ENCODE results near the gene RPH3AL.

The RPH3AL gene

DNA sequence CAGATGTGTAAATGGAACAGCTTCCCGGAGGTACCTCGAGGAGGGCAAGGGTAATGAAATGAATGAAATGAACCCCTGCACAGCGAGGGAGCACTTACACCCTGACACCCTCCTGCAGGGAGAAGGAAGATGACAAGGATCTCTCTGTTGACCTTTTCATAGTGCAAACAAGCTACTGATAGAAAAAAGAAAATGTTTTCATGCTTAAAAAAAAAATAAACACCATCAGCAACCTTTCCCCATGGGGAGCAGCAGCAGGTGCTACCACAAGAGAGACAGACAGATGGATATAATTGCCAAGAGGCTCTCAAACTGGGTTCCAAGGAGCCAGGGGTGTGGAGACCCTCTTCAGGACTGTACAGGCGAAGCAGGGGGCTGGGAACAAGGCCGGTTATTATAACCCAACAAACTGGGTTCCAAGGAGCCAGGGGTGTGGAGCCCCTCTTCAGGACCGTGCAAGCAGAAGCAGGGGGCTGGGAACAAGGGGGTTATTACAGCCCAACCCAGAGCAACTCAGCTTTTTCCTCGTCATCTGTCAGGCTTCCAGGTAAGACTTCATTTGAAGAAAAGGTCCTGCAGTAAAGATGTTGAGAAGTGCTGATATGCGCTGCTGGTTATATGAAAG, 718 bp upstream of the RPH3AL start:
- no peak for DNase-seq

DNA sequence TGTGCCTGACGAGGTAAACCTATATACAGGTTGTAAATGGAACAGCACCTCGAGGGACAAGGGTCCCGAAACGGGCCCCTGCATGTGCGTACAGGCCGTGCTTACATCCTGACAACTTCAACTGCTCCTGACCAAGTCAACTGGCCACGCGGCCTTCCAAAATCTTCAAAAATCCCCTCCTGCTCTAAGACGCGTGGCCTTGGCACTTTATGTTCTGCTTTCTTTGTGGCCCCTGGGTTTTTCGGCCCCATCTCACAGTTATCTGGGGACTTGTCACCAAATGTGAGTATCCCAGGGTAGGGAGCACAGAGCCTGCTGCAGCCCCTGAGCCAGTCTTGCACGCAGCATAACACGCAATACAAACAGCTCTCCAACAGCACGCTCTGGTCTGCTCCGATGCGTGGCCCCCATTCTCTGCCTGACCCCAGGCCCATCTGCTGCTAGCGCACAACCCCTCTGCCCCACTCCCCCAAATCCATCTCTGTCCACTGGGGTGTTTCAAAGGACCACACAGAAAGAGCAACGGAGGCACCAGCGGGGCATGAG, 659 bp downstream of the RPH3AL start:
- DNase-seq: no peak

DNA sequence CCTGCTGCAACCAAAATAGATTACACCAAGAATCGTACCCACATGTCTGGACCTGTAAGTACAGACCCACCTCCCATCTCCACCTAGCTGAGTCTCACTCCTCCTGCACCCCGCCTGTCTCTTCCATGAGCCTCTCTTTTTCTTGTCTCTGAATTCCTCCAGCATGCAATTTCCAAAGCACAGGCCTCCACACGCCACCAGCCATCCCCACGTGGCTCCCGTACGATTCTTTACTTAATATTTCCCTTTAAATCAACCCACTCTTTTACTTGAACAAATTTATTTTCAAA, 1.2 kb downstream of the RPH3AL start:
- no peak for DNase-seq

DNA sequence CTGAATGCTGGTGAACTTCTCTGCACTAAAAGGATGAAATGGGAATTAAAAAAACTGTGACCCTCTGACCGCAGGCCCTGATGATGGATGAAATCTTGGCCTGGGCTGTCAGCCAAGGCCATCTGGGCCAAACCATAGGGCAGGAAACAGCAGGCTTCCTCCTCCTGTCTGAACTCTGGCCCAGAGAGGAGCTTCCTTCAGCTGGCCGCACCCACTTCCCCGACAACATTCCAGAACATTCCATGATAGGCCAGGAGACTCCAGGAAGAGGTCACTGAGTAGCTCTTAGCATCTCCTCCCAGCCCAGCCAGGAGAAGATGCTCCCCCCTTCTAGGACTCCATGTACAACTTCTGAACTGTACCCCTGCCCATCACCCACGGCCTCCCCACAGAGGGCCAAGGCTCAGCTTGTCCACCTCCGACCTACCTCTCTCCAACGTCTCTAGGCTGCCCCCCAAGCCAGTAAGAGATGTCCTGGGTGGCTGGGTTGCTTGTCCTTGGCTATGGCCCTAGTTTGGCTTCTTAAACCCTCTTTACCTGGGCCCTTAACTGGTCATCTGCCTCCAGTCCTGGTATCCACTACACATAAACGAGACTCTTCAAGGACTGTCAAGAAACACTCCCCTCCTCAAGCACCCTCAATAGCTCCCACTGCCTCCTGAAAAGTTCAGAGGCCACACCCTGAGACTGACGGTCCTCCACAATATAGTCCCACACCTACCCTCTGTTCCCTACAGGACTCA, 1.7 kb downstream of the RPH3AL start:
- DNase-seq: no peak

DNA sequence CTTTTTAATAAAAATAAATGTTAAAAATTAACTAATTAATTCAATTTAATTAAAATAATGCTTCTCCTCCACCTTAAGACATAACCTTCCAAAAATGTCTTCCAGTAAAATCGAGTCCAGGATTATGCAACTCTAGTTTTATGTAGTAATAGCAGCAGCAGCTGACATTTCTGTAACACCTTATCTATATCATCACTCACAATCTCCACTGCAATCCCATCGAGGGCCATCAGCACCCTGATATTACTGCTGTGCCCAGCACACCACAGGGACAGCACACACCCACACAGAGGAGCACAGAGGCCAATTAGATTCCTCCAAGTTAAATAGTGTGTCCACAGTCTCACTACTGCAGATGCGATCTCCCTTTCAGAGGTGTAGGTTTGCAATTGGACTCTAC, 2.9 kb downstream of the RPH3AL start:
- no peak for DNase-seq

DNA sequence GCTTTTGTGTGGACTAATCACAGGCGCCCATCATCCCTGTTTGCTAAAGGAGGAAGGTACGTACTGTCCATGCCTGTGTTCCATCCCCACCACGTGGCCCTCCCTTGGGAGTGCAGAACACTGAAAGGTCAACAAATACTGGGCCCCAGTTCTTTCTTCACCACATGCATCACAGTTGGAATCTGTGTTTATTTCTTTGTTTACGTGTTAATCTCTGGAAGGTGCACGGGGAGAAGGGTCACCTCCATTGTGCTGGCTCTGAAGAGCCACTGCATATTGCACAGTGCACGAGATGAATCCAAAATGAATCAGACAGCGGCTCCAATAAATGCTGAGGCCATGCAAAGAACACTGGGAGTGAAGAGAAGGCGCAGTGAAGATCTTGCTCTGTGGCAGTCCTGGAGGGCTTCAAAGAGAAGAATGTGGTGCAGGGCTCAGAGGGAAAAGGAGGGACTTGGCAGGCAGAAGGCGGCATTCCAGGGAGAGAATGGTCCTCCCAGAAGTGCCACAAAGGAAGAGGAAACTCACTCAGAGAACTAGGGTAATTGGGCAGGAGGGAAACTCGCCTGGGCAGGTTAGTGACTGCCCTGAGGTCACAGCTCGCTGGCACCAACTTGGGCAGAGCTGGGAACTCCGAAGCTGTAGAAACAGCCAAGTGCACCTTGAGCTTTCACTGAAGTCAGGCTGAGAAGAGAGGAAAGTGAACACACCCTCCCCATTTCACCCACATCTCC, 3.7 kb downstream of the RPH3AL start:
- no peak for DNase-seq

DNA sequence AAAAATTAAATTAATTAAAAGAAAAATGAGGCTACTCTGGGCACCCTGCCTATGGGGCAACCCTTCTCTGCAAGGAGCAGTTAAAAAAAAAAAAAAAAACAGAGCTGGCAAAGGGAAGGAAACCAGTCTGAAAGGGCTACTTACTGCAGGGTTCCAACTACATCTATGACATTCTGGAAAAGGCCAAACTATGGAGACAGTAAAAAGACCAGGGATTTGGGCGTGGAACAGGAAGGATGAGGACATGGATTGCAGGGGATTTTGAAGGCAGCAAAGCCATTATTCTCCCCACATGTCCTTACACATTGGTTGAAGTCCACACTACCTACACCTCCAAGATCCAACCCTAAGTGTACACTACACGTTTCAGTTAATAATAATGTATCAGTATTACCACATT, 4.6 kb downstream of the RPH3AL start:
- no peak for DNase-seq

DNA sequence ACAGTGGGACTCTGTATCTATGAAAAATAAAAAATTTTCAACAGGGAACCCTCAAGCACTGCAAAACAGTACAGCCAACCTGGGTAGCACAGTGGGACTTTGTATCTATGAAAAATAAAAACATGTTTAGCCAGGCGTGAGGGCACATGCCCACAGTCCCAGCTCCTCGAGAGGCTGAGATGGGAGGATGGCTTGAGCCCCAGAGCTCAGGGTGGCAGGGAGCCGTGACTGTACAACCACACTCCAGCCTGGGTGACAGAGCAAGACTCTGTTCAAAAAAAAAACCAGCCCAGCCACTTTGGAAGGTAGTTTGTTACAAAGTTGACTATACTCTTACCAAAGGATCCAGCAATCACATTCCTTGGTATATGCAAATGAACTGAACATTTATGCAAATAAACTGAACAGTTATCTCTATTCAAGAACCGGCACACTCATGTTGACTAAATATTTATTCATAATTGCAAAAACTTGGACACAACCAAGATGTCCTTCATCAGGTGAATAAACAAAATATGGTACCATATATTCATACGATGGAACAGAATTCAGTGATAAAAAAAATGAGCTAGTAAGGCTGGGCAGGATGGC, 5.2 kb downstream of the RPH3AL start:
- DNase-seq: no peak

DNA sequence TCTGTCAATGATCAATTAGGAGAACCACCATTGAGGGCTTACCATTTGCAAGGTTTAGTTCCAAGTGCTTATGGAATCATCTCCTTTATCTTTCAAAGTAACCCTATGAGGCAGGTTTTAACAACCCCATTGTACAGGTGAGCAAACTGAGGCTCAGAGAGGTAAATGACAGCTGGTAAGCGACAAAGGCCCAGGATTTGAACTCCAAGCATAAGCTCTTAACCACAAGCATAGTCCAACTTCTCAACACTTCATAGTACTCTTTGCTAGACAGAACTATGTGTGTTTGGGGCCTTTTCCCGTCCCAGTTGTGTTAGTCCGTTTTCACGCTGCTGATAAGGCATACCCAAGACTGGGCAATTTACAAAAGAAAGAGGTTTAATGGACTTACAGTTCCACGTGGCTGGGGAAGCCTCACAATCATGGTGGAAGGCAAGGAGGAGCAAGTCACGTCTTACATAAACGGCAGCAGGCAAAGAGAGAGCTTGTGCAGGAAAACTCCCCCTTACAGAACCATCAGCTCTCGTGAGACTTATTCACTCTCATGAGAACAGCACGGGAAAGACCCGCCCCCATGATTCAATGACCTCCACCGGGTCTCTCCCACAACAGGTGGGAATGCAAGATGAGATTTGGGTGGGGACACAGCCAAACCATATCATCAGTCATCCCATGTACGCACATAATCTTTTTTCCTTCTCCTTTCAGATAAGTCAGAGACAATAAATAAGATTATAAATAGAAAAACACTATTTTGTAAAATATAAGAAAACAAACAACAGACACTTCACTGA, 6.4 kb downstream of the RPH3AL start:
- no peak for DNase-seq

DNA sequence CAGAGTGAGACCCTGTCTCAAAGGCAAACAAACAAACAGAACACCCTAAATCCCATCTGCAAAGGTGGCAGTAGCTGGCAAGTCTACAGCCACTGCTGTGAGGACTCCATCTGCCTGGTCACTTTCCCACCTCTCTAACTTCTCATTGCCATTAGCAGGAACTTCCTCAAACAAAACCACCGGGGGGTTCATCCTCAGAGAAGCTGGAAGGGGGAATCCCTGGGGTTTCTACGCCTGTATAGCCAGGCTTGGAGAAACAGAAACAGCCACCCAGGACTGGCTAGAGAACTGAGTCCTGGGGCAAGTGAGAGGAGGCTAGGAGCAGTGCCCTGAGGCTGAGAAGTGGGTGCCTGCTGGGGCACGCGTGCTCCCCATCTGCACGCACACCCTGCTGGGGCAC, 7.3 kb downstream of the RPH3AL start:
- no peak for DNase-seq

DNA sequence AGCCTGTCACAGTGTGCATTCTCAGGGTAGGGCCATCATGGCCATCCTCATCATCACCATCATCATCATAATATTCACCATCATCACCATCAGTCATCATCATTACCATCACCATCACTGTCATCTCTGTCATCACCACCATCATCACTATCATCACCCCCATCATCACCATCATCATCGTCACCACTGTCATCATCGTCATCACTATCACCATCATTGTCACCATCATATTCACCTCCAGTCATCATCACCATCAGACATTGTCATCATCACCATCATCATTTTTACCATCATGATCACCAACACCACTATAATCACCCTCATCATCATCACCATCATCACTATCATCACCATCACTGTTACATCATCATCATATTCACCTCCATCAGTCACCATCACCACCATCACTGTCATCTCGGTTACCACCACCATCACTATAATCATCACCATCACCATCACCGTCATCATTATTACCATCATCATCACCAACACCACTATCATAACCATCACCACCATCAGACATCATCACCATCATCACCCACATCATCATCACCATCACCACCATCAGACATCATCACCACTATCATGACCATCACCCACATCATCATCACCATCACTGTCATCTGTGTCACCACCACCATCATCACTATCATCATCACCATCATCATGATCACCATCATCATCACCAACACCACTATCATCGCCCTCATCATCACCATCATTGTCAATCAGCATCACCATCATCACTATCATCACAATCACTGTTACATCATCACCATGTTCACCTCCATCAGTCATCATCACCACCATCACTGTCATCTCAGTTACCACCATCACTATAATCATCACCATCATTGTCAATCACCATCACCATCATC, 8.5 kb downstream of the RPH3AL start:
- no peak for DNase-seq

DNA sequence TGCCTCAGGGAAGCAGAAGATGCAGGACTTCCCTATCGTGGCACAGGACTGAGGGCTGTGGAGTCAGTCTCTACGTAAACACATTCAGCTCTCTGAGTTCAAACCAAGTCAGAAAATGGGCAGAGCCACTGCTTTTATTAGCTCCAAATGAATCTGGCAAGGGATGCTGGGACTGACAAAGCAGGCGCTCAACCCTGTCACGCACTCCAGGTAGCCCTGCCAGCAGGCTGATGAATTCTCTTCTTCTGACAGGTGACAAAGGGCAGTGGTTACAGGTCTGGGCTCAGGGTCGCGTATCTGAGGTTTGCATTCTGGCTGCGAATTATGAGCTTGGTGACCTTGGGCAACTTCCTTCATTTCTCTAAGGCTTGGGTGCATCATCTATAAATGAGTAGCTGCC, 9.4 kb downstream of the RPH3AL start:
- no peak for DNase-seq

DNA sequence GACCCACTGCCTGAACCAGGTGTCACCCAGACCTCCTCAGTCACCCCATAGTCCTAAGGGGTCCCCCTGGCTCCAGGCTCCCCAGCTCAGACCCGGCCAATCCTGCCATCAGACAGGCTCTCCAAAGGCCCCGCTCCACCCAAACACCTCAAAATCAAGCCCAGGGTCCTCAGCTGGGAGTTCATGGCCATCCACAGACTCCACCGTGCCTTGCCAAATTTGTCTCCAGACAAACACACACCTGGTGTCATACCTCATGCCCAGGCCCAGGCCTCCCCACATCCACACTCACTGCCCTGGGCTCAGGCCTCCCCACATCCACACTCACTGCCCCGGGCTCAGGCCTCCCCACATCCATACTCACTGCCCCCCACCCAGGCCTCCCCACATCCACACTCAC, 12.5 kb downstream of the RPH3AL start:
- DNase-seq: no peak

DNA sequence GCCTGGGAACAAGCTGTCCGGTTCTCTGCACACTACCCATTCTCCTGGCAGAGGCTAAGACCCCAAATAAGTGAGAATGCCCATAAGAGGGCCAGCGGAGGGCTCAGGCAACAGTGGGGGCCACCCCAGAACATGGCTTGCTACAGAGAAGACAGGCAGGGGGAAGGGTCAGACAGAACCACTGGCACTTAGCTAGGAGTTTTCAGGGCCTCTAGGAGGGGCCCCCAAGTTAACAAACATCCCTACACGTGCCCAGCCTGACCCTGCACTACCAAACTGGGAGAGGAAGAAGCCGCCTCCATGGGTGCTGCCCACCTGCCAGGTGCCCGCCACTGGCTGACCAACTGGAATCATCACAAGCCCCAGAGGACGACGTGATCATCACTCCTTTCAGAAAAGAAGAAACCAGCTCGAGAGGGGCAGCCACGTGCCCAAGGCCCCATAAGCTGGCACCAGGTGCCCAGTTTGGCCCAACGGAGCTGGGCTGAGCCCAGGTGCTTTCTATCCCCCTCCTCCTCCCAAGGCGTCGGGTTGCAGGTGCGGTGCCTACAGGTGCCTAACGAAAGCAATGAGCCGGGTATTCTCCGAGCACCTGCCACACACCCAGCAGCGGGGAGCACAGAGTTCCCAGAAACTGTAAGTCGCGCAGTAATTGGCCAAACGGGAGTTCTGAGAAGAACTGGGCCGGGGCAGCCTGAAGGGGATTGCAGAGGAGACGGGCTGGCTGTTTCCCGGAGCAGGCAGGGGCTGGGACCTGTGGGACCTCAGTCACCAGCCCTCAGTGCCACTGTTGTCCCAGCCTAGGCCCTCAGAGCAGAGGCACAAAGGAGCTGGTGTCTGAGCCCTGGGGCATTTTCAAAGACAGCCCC, 13.2 kb downstream of the RPH3AL start:
- DNase-seq: no peak

DNA sequence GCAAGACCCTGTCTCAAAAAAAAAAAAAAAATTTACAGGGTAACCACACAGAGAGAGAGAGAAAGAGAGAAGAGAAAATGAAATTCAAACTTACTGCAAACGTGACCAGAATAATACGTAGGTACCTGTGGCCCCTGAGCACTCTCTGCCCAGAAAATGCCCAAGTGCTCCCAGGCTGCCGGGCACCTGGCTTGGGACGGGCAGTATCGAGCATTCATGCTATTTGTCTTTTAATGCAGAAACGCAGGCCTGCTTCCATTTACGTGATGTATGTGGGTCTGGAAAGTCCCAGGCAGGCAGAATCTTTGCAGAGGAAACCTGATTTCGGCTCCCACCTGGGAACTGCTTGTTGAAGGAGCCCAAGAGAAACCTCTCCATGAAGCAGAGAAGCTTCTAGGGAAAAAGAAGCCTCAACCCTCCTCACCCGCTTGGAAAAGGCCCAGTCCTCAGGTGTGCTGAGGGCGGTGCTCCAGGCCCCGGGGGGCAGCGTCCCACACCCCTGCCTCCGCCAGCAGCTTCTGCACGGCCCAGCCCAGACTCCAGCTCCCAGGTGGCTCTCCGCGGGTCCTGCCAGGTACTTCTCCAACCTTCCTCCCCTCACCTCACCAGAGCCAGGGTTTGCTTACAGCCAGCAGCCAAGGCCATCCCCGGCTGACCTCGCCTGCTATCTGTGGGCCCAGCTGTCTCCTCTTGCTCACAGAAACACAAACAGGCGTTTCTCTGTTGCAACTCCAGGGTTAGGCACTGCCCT, 14.0 kb downstream of the RPH3AL start:
- no peak for DNase-seq

DNA sequence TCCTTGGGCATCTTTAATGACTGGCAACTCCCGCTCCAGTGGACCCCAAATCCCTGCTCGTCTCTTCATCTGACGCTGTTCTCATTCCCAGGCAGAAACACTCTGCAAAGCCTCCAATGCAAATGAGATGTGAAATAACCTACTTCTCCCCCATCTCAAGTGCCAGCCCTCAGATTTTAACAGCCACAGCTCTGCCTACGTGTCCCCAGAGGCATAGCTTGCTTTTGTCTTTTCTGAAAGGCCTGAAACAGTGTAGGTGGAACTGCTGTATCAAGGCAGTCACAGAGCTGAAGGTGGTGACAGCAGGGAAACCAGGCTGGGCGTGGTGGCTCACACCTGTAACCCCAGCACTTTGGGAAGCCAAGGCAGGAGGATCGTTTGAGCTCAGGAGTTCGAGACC, 14.7 kb downstream of the RPH3AL start:
- no peak for DNase-seq

DNA sequence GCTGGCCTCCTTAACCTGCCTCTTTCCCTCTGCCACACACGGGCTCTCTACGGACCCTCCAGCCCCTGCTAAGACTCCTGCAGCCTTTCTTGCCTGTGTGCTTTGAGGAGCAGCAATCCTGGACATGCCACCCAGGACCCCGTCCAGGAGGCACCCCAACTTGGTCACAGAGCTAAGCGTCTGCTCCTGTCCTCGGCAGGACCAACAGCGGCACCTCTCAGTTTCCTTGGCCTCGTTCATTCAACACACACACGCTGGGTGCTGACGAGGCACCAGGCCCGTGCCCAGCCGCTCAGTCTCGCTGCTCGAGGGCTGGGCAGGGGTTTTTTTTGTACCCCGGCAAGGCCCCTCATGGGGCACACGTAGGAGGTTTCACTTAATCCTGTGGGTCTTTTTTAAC, 15.2 kb downstream of the RPH3AL start:
- DNase-seq: no peak

DNA sequence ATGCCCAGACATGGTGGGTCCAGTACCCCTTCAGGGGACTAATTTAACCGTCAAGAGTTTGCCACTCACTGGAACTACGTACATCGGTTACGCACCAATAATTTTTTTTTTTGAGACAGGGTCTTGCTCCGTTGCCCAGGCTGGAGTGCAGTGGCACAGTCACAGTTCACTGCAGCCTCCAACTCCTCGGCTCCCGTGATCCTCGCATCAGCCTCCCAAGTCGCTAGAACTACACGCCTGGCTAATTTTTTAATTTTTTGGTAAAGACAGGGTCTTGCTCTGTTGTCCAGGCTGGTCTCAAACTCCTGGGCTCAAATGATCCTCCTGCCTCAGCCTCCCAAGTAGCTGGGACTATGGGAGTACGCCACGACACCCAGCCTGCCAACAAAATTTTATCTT, 15.6 kb downstream of the RPH3AL start:
- DNase-seq: no peak

DNA sequence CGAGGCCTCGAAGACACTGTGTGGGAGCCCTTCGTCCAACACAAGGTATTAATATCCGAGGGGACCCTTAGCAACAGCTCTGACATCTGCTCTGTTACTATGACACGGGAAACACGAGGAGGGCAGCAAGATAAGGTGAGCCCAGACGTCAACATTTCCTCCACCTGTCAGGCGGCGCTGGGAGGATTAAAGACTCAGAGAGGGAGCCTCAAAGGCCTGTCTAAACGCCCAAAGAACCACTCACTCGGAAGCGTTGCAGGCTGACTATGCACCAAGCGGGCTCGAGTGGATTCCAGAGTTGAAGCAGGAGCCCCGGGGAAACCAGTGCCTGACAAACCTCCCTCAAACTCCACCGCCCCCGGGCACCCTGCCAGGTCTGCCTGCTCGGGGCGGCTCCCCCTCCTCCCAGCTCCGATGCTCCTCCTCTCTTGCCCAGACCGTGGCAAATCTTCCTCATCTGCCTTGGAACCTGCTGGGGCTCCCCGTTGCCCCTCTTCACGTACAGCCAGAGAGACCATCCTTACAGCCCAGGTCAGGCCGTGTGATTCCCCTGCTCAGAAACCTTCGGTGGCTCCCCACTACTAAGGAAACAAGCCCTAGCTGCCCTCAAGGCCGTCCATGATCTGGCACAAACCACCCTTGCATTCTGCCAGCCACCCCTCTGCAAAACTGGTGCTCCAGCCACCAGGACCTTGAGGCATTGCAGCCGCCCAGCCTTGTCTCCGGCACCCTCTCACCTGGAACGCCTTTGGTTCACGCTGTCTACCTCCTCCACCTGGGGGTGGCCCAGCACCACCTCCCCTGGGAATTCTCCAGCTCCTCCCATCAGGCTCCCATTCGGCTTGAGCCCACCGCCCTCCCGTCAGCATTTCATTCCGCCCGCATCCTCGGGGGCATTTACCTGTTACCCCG, 16.2 kb downstream of the RPH3AL start:
- peak; percentile 29 for DNase-seq

All from activated CD4-positive, alpha-beta T cell treated with anti-CD3 and anti-CD28 coated beads for 1 hour (primary cell).